Coronary artery (tissue), 2 donors: Measurements from ENCODE around the gene COPZ2.
"Not testable (repeated sequence)": the region's sequence is repeated elsewhere in the genome, so short reads cannot be mapped to it uniquely, and the experiment has no call there.

ENCODE experiments used
- DNase-seq: peaks from one replicate; pipeline ENCODE4 v3.0.0-alpha.2; 2017; ENCODE audit warnings: low spot score
- H3K27ac ChIP-seq, 2 donors: fragments of 200-600 bp; sonication (generic); one replicate each; pipeline ENCODE4 v1.5.1; 2016 to 2019
- H3K4me3 ChIP-seq: fragments of 200-600 bp; sonication (generic); 2 replicates; pipeline ENCODE4 v1.5.1; 2016; ENCODE audit warnings: mild to moderate bottlenecking, moderate library complexity
- CTCF ChIP-seq: fragments of 200-600 bp; sonication (generic); IDR thresholded peaks from one replicate; pipeline ENCODE4 v1.5.1; 2019; ENCODE audit warnings: antibody characterized with exemption

The COPZ2 gene, protein sequence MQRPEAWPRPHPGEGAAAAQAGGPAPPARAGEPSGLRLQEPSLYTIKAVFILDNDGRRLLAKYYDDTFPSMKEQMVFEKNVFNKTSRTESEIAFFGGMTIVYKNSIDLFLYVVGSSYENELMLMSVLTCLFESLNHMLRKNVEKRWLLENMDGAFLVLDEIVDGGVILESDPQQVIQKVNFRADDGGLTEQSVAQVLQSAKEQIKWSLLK

GRCh38 chr17:48037036-48037837 lies at the start of gene COPZ2:
TSS of gene COPZ2 (minus strand) at chr17:48037797. CDS start at chr17:48037777, 20 bp downstream.
- no peak for TF ChIP-seq CTCF
- Histone ChIP-seq H3K4me3 (peak within 1 kb of the TSS; percentile 81), H3K27ac (peak within 1 kb of the TSS; percentile 78 to 93)
- DNase-seq, result no peak

- Histone ChIP-seq H3K4me3 (no peak overlapping the region), H3K27ac (no peak overlapping the region)
- no peak for TF ChIP-seq CTCF
- no peak for DNase-seq
Measured at GRCh38 chr17:48084932-48085331, 47.3 kb upstream of the COPZ2 start.

GRCh38 chr17:48081858-48082257 lies 44.3 kb upstream of the COPZ2 start:
- Histone ChIP-seq H3K4me3 (no peak overlapping the region), H3K27ac (no peak overlapping the region)
- DNase-seq, result no peak
- no peak for TF ChIP-seq CTCF

DNA sequence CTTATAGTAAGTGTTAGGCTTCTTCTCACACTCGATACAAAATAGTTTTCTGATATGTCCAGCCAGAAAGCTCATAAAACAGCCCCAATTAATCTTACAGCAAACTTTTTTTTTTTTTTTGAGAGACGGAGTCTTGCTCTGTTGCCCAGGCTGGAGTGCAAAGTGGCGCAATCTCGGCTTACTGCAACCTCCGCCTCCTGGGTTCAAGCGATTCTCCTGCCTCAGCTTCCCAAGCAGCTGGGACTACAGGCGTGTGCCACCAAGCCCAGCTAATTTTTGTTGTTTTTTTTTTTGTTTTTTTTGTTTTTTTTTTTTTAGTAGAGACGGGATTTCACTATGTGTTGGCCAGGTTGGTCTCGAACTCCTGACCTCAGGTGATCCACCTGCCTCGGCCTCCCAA lies 39.6 kb upstream of the COPZ2 start:
- not testable (repeated sequence) for H3K27ac ChIP-seq, DNase-seq, H3K4me3 ChIP-seq

DNA sequence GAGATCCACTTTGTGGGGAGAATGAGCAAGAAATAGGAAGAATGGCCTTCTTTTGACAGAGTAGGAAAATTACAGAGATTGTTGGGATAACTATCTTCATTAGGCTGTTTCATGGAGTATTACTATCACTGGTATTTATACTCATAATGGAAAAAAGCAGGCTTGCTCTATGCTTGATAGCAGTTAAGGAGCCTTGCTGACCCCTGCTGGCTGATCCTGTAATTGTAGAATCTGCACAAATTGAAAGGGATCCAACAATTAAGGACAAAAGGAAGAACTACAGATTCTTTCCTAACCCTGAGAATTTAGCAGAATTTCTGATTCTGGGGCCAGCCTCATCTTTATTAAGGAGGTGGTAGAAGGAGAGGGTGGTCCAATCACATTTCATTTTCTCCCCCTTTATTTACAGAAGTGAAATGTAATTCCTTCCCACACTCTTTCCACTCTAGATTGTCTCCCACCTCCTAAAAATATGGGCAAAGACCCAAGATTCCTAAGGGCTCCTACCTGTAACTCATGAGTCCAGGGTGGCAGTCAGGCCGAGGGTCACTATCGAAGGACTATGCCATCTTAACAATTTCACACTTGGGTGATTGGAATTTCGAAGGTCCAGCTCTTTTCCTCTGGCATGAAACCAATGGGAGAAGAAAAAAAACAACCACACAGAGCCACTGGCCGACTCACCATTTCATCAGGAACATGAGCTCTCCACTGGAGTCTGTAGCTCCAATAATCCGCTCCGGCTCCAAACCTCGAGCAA lies 36.9 kb upstream of the COPZ2 start:
- no peak overlapping the region for H3K4me3 ChIP-seq
- no peak for DNase-seq
- peak overlapping the region in 1 of 2 donors; percentile 48 for H3K27ac ChIP-seq
- TF ChIP-seq CTCF, result peak; percentile 60

DNA sequence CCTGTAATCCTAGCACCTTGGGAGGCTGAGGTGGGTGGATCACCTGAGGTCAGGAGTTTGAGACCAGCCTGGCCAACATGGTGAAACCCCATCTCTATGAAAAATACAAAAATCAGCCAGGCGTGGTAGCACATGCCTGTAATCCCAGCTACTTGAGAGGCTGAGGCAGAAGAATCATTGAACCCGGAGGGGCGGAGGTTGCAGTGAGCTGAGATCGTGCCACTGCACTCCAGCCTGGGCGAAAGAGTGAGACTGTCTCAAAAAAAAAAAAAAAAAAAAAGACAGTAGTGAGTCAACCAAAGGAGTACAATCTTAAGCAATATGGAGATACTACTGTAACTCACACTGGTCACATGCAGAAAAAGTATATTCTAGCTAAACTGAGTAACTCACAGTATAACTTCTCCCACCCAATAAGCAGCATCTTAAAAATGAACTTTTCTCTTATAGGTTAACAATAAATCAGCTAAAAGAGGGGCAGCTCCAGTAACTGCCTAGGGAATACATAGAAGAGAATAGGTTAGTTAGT lies 36.0 kb upstream of the COPZ2 start:
- DNase-seq, H3K4me3 ChIP-seq: not testable (repeated sequence)
- peak overlapping the region in 1 of 2 donors; percentile 48 for H3K27ac ChIP-seq

DNA sequence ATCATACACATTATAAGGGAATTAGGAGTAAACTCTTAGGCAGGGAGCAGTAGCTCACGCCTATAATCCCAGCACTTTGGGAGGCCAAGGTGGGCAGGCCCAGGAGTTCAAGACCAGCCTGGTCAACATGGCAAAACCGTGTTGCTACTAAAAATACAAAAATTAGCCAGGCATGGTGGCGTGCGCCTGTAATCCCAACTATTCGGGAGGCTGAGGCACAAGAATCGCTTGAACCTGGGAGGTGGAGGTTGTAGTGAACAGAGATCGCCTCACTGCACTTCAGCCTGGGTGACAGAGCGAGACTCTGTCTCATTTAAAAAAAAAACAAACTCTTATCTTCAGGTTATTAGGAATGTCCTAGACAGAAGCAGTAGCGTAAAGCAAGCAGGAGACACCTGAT lies 35.2 kb upstream of the COPZ2 start:
- H3K27ac ChIP-seq, DNase-seq: not testable (repeated sequence)

GRCh38 chr17:48071654-48072053 lies 34.1 kb upstream of the COPZ2 start:
- Histone ChIP-seq H3K27ac (no peak overlapping the region), H3K4me3 (no peak overlapping the region)
- DNase-seq, result no peak
- no peak for TF ChIP-seq CTCF

More for the DNA sequence above, 35.2 kb upstream of the COPZ2 start:
- H3K4me3 ChIP-seq, result not testable (repeated sequence)
